HG03460 (cell line): ENCODE data around the gene DPH2.

Experiments used
- ATAC-seq: cut with Tn5 transposase; IDR thresholded peaks from one replicate; pipeline ENCODE4 v1.9.1; 2021; ENCODE audit not compliant: unreplicated experiment

Gene DPH2

DNA sequence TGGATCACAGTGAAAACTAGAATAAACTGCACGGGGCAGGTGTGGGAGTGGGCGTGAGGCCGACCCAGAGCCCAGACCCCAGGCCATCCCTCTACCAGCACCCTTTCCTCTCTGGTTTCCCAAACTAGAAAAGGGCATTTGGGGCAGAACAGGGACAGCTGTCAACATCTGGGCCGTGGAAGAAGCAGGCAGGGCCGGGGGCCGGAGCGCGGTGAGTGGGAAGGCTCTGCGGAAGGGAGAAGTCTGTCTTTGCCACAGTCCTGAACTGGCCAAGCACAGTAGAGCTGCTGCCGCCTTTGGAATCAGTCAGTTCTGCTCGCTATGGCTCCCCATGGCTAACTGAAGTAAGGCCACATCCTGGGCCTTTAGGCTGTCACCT lies 28.2 kb downstream of the DPH2 start:
- no peak for ATAC-seq

- ATAC-seq = no peak
Observed at GRCh38 chr1:43999455-43999854, 29.6 kb downstream of the DPH2 start.

DNA sequence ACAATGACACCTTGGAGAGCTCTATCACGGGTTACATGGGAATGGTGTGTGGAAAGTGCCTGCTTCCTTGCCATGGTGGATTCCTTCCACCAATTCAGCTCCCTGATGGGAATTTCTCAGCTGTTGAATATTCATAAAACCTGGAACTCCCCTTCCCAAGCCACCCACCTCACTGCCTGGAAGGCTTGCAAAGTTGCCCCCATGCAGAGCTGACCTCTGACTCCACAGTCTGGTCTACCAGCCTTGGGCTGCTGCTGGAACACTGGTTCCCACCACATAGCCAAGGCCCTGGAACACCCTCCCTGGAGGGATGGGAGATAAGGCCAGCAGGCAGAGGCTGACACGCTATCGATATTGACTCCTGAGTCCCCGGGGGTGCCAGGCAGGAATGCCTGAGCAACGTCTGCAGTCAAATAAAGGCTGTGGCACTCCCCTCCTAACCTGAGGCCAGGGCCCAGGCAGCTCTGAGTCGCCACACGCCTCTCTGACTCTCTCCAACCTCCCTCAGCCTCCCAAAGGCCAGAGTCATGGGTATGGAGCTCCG lies 30.4 kb downstream of the DPH2 start:
- ATAC-seq = no peak

GRCh38 chr1:44002165-44002564 lies 32.4 kb downstream of the DPH2 start:
- ATAC-seq = no peak

GRCh38 chr1:44002606-44003157 lies 32.9 kb downstream of the DPH2 start:
- ATAC-seq = no peak

- ATAC-seq = no peak
Observed at GRCh38 chr1:44008259-44008658, 38.4 kb downstream of the DPH2 start.

- ATAC-seq = no peak
Observed at GRCh38 chr1:44010935-44011471, 41.2 kb downstream of the DPH2 start.

GRCh38 chr1:44012404-44012803 lies 42.6 kb downstream of the DPH2 start:
- ATAC-seq = no peak

GRCh38 chr1:44012941-44013609 lies 43.3 kb downstream of the DPH2 start:
- no peak for ATAC-seq

GRCh38 chr1:44013949-44014348 lies 44.1 kb downstream of the DPH2 start:
- no peak for ATAC-seq

DNA sequence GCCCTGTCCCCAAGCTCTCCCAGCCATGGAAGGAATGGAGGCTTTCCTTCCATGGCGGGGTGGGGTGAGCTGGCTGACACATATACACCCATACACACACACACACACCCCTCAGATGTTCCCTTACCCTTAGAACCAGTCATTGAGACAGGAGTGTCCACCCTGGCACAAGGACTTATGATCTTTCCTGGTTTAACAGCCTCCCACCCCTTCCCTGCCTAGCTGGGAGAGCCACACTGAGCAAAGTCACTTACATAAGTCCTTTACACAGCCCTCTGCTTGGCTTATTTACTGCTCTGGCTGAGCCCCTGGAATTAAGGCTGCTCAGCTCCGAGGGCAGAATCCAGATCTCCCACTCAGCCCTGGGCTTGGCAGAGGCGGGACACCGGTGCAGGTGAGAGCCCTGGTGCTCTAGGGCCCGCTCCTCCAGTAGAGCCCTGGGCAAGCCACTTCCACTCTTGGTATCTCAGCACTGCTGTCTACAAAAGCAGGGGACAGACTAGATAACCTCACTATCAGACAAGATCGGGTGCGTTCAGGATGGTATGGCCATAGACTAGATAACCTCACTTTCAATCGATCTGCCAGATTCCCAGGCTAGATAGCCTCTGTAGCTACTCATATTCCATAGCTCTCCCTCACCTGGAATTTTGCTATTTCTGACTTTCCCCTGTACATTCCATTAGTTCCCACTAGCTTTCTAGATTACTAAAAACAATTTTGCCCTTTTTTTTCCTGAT lies 44.7 kb downstream of the DPH2 start:
- ATAC-seq = no peak

DNA sequence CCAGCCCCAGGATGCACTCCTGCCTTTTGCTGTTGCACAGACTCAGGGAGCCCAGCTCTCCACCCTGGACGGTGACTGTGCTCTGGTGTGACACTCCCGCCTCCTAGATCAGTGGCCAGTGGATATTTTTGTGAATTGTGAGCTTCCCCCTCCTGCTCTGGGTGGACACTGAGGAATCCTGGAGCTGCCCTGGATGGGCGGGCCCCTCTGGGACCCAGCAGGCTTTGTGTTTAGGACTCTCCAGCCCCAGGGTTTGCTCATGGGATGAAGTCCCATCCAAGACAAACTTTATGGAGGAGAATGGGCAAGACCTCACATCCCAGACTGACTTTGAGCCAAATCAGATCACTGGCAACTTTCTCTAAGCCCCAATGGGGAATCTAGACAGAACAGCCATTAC lies 45.4 kb downstream of the DPH2 start:
- ATAC-seq = no peak

- ATAC-seq = no peak
Observed at GRCh38 chr1:44016041-44016889, 46.5 kb downstream of the DPH2 start.

GRCh38 chr1:44016890-44017400 lies 47.1 kb downstream of the DPH2 start:
- ATAC-seq = no peak

DNA sequence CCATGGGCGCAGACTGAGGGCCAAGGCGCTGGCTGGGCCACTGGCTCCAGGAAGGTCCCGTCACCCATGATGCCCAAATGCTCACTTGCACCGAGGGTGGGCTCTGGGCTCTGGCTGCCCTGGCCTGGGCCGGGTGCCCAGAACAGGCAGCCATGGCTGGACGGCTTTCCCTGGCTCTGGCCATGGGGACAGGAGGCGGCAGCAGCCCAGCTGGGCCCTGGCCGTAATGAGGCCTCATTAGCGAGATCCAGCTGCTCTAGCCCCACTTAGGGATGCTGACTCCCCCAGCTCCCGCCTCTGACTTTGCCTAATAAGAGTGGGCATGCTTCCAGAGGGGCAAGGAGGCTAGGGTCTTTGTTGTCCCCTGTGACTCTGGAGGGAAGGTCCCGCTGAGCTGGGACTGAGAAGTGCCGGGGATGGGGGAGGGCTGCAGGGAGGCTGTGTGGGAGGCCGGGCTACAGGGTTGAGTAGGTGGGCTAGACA lies 49.7 kb downstream of the DPH2 start:
- ATAC-seq = no peak

DNA sequence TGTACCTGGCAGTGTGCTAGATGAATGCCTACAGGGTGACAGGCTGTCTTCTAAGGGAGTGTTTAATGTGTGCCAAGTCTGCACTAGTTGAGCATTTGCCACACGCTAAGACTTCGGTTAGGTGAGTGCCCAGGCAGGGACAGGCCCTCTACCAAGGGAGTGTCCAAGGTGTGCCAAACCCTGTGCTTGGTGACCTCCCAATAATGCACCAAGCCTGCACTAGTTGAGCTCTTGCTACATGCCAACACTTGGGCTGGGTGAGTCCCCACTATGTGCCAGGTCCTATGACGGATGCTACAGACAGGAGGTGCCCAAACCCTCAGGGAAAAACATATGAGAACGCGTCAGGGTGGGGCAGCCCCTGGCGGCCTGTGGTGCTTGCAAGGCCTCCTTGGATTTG lies 50.7 kb downstream of the DPH2 start:
- ATAC-seq = no peak

GRCh38 chr1:44021156-44021555 lies 51.3 kb downstream of the DPH2 start:
- no peak for ATAC-seq

DNA sequence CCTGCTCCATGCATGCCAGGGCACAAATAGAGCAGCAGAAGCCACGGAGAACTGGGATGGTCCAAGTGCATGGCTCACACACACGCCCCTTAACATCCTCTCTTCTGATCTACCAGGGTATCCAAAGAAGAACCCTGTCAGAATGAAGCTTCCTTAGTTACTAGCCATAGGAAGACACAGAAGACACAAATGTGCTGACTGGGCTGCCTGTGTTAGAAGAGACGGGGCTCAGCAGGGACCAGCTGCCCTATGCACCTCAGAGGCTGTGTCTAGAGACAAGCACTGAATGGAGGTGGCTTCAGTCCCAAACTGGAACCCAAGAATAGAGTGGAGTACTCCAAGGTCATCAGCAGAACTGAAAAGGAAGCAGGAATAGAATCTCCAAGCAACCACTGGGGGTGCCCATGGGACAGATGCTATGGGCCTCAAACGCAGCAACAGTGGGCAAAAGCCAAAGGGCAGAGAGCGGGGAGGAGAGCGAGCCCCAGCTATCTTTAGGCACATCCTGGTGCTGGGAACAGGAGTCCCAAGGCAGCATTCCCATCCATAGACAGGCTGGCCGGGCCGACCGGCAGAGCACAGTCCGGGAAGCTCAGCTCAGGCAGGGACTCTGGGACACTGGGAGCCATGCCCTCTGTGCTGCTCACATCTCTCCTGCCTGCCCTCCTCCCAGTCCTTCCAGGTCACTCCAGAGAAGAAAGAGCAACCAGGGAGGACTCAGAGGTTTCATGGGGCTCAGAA lies 51.9 kb downstream of the DPH2 start:
- no peak for ATAC-seq
